ENCODE data around the gene THRA. TPM values are rescaled to one million over a fixed set of nuclear protein-coding genes. Genes with fewer than 3 reads are reported as not detected.

THRA gene
- total RNA-seq, 1 experiment from 2014 or later, result 29.3 TPM

DNA sequence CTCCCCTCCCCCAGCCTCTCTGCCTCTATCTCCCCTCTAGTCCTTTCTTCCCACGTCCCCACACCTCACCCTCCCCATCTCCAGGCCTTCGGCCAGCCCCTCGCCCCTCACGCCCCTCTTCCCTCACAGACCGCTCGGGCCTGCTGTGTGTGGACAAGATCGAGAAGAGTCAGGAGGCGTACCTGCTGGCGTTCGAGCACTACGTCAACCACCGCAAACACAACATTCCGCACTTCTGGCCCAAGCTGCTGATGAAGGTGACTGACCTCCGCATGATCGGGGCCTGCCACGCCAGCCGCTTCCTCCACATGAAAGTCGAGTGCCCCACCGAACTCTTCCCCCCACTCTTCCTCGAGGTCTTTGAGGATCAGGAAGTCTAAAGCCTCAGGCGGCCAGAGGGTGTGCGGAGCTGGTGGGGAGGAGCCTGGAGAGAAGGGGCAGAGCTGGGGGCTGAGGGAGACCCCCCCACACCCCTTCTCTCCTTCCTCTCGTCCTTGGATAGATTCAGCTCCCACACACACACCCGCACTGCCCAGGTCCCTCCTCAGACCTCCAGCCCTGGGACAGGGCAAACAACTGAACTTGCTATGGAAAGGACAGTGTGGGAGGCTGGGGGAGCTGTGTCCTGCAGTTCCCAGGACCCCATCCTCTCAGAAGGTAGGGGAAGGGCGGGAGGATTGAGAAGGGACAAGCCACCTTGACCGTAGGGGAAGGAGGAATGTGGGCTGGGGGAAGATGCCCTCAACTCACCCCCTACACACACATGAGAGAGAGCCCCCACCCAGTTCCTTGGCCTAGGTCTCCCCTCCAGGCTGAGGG is 26.5 kb downstream of the THRA start:
- Mint-ChIP-seq H3K27ac (ENCODE audit: unreplicated experiment) (no peak overlapping the region), H3K9me3 (ENCODE audit: unreplicated experiment) (no peaks in the 10 kb centered on the region), H3K36me3 (ENCODE audit: insufficient read depth, unreplicated experiment) (peaks cover 40% of the 10 kb centered on the region), H3K4me1 (ENCODE audit: low read depth, unreplicated experiment) (peaks cover 10% of the 10 kb centered on the region), H3K4me3 (ENCODE audit: unreplicated experiment) (no peak overlapping the region), H3K27me3 (ENCODE audit: insufficient read depth, unreplicated experiment) (no peaks in the 10 kb centered on the region)
- Histone ChIP-seq H3K36me3 (ENCODE audit: control insufficient read depth, insufficient read depth, low read length) (peaks cover 11% of the 10 kb centered on the region), H3K27me3 (replicated peaks; ENCODE audit: control insufficient read depth, insufficient read depth, low read length) (no peaks in the 10 kb centered on the region), H3K4me1 (peaks cover 9% of the 10 kb centered on the region; the same call in 1 of the 2 replicates), H3K4me3 (ENCODE audit: low read depth, low read length) (no peak overlapping the region), H3K9me3 (no peaks in the 10 kb centered on the region)
- no TSS peak for BruUV-seq (replicated peaks)
- CTCF ChIA-PET, result interaction anchor here (0.6 to 2.5 kb wide), 4 partner anchors 10 to 24 kb away, joined by 3 to 8 read pairs (median 4); partner anchors contain the start of gene NR1D1
- DNase-seq, result no peak
- POLR2A ChIA-PET, result interaction anchor here (0.6 kb wide), 1 partner anchor 11 kb away, joined by 5 read pairs; no protein-coding TSS in a partner anchor
- TF ChIP-seq, protein P1, sequence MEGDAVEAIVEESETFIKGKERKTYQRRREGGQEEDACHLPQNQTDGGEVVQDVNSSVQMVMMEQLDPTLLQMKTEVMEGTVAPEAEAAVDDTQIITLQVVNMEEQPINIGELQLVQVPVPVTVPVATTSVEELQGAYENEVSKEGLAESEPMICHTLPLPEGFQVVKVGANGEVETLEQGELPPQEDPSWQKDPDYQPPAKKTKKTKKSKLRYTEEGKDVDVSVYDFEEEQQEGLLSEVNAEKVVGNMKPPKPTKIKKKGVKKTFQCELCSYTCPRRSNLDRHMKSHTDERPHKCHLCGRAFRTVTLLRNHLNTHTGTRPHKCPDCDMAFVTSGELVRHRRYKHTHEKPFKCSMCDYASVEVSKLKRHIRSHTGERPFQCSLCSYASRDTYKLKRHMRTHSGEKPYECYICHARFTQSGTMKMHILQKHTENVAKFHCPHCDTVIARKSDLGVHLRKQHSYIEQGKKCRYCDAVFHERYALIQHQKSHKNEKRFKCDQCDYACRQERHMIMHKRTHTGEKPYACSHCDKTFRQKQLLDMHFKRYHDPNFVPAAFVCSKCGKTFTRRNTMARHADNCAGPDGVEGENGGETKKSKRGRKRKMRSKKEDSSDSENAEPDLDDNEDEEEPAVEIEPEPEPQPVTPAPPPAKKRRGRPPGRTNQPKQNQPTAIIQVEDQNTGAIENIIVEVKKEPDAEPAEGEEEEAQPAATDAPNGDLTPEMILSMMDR (IDR thresholded peaks at IDR 0.05; ENCODE audit: insufficient read depth in 1 of 2, low read depth in 1 of 2, low read length in 1 of 2, severe bottlenecking in 1 of 2, unreplicated experiment in 1 of 2), result no peak
- intact Hi-C loops (cut with micrococcal nuclease; ENCODE audit: unreplicated experiment), result no loop called here

DNA sequence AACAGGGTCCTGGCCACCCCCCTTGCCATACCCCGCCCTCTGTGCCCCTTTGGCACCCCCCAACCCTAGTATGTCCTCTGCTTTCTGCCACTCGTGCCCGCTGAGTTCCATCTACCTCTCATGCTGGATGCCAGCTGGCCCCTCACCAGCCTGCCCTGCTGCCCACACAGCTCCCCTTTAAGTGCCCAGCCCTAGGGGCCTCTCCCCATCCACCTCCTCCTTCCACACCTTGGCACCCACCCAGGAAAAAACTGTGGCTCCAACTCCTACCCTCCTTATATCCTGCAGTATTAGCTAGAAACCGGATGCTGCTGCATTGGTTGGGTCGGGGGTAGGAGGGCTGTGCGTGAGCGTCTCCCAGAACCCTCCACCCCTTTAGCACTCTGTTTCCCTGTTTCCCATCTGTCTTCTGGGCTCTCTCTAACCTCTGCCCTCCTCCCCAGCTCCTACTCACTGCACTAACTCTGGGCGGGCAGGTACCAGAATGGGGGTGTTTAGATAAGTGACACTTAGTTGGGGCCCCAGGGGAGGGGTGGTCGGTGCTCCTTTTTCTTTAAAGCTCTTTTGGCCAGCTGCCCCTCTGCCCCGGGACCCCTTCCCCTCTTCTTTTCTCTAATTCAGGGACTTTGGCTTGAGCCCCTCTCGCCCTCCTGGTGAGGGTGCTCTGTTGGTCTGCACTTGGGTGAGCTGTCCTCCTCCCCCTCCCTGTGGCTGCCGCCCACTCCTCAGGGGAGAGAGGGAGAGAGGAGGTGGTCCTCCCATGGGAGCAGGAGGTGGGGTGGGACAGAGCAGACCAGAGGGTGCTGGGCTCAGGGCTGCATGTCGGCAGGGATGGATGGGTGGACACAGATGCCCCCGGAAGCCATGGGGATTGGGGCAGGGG is 27.7 kb downstream of the THRA start:
- Histone ChIP-seq H3K9me3 (no peaks in the 10 kb centered on the region), H3K27me3 (replicated peaks; ENCODE audit: control insufficient read depth, insufficient read depth, low read length) (no peaks in the 10 kb centered on the region), H3K36me3 (ENCODE audit: control insufficient read depth, insufficient read depth, low read length) (peaks cover 11% of the 10 kb centered on the region), H3K4me3 (ENCODE audit: low read depth, low read length) (no peak overlapping the region), H3K4me1 (peaks cover 9% of the 10 kb centered on the region; the same call in 1 of the 2 replicates)
- H3K4me3 Mint-ChIP-seq (ENCODE audit: unreplicated experiment), result no peak overlapping the region
- intact Hi-C loops (cut with micrococcal nuclease; ENCODE audit: unreplicated experiment), result no loop called here
- peaks cover 10% of the 10 kb centered on the region for H3K4me1 Mint-ChIP-seq (ENCODE audit: low read depth, unreplicated experiment)
- no peaks in the 10 kb centered on the region for H3K9me3 Mint-ChIP-seq (ENCODE audit: unreplicated experiment)
- no peak for DNase-seq
- BruUV-seq (replicated peaks), result no TSS peak
- H3K36me3 Mint-ChIP-seq (ENCODE audit: insufficient read depth, unreplicated experiment), result peaks cover 33% of the 10 kb centered on the region
- ChIA-PET POLR2A (no interaction called here), CTCF (interaction anchor here (0.6 to 2.5 kb wide), 3 partner anchors 9 to 58 kb away, joined by 3 to 8 read pairs (median 4); partner anchors contain the start of gene NR1D1)
- H3K27ac Mint-ChIP-seq (ENCODE audit: unreplicated experiment), result no peak overlapping the region
- TF ChIP-seq, protein P1 (IDR thresholded peaks at IDR 0.05; ENCODE audit: insufficient read depth in 1 of 2, low read depth in 1 of 2, low read length in 1 of 2, severe bottlenecking in 1 of 2, unreplicated experiment in 1 of 2), result no peak
- no peaks in the 10 kb centered on the region for H3K27me3 Mint-ChIP-seq (ENCODE audit: insufficient read depth, unreplicated experiment)

Data from Caco-2 (cell line).